ENCODE measurements around the gene YEATS4.

The YEATS4 gene

DNA sequence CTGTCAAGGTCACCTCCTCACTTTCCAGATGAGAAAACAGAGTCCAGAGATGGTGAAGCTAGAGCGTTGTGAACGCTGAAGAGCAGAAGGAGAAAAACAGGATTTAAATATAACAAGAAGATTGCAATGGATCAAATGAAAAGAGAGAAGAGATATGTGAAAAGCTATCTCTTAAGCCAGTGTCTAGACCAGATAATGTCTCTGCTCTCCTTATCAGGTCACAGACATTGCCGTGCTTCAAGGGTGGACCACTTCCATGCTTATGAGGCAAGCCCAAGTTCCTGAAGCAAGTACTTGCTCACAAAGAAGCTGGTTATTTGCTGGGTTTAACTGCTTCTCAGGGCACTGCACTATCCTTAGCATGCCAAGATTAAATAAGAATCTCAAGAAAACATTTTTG lies 79.0 kb downstream of the YEATS4 start:
- no peak for DNase-seq

DNA sequence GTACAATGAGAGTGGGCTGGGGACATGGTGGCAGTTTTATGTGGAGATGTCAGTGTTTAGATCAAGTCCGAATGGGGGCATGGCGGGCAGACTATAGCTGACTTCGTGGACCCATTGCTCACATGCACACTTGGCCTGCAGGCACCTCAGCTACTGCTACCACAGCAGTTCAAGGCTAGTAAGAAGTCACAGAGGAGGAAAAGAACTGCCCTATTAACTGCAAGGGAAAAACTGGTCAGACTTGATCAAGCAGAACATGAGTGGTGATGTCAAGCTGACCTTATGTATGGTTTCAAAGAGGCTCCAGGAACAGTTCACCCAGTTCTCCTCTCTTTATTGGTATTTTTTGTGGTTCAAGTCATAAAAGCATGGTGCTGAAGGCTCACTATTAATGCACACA lies 80.5 kb downstream of the YEATS4 start:
- DNase-seq: no peak
